Trophoblast cell (in vitro differentiated cells and primary cell): Measurements from ENCODE around the gene ZNF624.
"Not testable (repeated sequence)": the region's sequence is repeated elsewhere in the genome, so short reads cannot be mapped to it uniquely, and the experiment has no call there.

Source experiments
- DNase-seq, 2 donors: peaks; one replicate each; pipeline ENCODE4 v3.0.0-alpha.2; 2016
- H2AFZ ChIP-seq: 2 replicates; pipeline ENCODE4 v1.6.1; 2013; ENCODE audit warnings: low read length, moderate library complexity, mild to moderate bottlenecking; ENCODE audit not compliant: insufficient read depth, poor library complexity
- H2AK5ac ChIP-seq: 2 replicates; pipeline ENCODE4 v1.6.1; 2013; ENCODE audit warnings: mild to moderate bottlenecking, low read length
- H2BK120ac ChIP-seq: 2 replicates; pipeline ENCODE4 v1.6.1; 2013; ENCODE audit warnings: low read length, mild to moderate bottlenecking, moderate library complexity; ENCODE audit not compliant: insufficient read depth, poor library complexity
- H2BK12ac ChIP-seq: 2 replicates; pipeline ENCODE4 v1.6.1; 2013; ENCODE audit warnings: mild to moderate bottlenecking, low read length, moderate library complexity
- H2BK5ac ChIP-seq: 2 replicates; pipeline ENCODE4 v1.6.1; 2013; ENCODE audit warnings: low read length, low read depth, moderate library complexity, mild to moderate bottlenecking; ENCODE audit not compliant: poor library complexity
- H3K14ac ChIP-seq: 2 replicates; pipeline ENCODE4 v1.6.1; 2013; ENCODE audit warnings: mild to moderate bottlenecking, low read length
- H3K18ac ChIP-seq: 2 replicates; pipeline ENCODE4 v1.6.1; 2013; ENCODE audit warnings: mild to moderate bottlenecking, low read length
- H3K23ac ChIP-seq: 2 replicates; pipeline ENCODE4 v1.6.1; 2013; ENCODE audit warnings: low read length
- H3K27ac ChIP-seq: 2 replicates; pipeline ENCODE4 v1.5.1; 2013; ENCODE audit warnings: low read depth, mild to moderate bottlenecking, inconsistent platforms, low read length, moderate library complexity
- H3K27me3 ChIP-seq: 2 replicates; pipeline ENCODE4 v1.6.1; 2013; ENCODE audit warnings: inconsistent platforms, mild to moderate bottlenecking, low read length, moderate library complexity; ENCODE audit not compliant: insufficient read depth
- H3K36me3 ChIP-seq, 2 experiments: 1 replicate in 1 of 2; 2 replicates in 1 of 2; pipeline ENCODE4 v1.6.1; 2013; ENCODE audit warnings: low read length in 2 of 2, mild to moderate bottlenecking in 2 of 2, moderate library complexity in 1 of 2; ENCODE audit not compliant: insufficient read depth in 2 of 2, control insufficient read depth in 1 of 2
- H3K4ac ChIP-seq: 2 replicates; pipeline ENCODE4 v1.6.1; 2013; ENCODE audit warnings: low read depth, mild to moderate bottlenecking, low read length, moderate library complexity
- H3K4me1 ChIP-seq, 2 experiments: 1 replicate in 1 of 2; 2 replicates in 1 of 2; pipeline ENCODE4 v1.6.1; 2013; ENCODE audit warnings: low read length in 2 of 2, mild to moderate bottlenecking in 2 of 2, moderate library complexity in 1 of 2; ENCODE audit not compliant: insufficient read depth in 2 of 2, control insufficient read depth in 1 of 2
- H3K4me2 ChIP-seq: 2 replicates; pipeline ENCODE4 v1.6.1; 2013; ENCODE audit warnings: inconsistent platforms, mild to moderate bottlenecking, low read length, moderate library complexity
- H3K4me3 ChIP-seq: 2 replicates; pipeline ENCODE4 v1.5.1; 2013; ENCODE audit warnings: mild to moderate bottlenecking, low read depth, low read length, inconsistent platforms
- H3K79me1 ChIP-seq: one replicate; pipeline ENCODE4 v1.6.1; 2013; ENCODE audit warnings: low read length
- H3K79me2 ChIP-seq: 2 replicates; pipeline ENCODE4 v1.6.1; 2013; ENCODE audit warnings: low read length, mild to moderate bottlenecking; ENCODE audit not compliant: control insufficient read depth, insufficient read depth, poor library complexity
- H3K9ac ChIP-seq: 2 replicates; pipeline ENCODE4 v1.6.1; 2013; ENCODE audit warnings: mild to moderate bottlenecking, low read length
- H3K9me3 ChIP-seq: 2 replicates; pipeline ENCODE4 v1.6.1; 2013; ENCODE audit warnings: low read depth, mild to moderate bottlenecking, control low read depth, inconsistent platforms, low read length; ENCODE audit not compliant: insufficient read depth
- H4K12ac ChIP-seq: 2 replicates; pipeline ENCODE4 v1.6.1; 2013; ENCODE audit warnings: low read depth, mild to moderate bottlenecking, low read length, moderate library complexity
- H4K8ac ChIP-seq: 2 replicates; pipeline ENCODE4 v1.6.1; 2013; ENCODE audit warnings: low read depth, mild to moderate bottlenecking, low read length, moderate library complexity
- H4K91ac ChIP-seq: one replicate; pipeline ENCODE4 v1.6.1; 2013; ENCODE audit warnings: low read depth, mild to moderate bottlenecking, low read length, moderate library complexity
- WGBS: extraction: QIAGEN DNeasy Blood & Tissue Kit; methylation state at CpG from one replicate; pipeline ENCODE4 v1.1.7; 2013; ENCODE audit warnings: missing lambda C conversion rate; ENCODE audit not compliant: insufficient read length, insufficient coverage; ENCODE audit errors: extremely low coverage; 5-methylcytosine and 5-hydroxymethylcytosine counted together

ZNF624 gene

GRCh38 chr17:16666907-16667636, 13.4 kb upstream of the ZNF624 start:
- not testable (repeated sequence) for H3K9me3 ChIP-seq, H3K23ac ChIP-seq, H3K9ac ChIP-seq, H3K79me1 ChIP-seq, H3K4me1 ChIP-seq, H3K4me3 ChIP-seq, H2AK5ac ChIP-seq, H3K36me3 ChIP-seq, H4K12ac ChIP-seq, H3K79me2 ChIP-seq, H3K4ac ChIP-seq, H3K27ac ChIP-seq, H3K18ac ChIP-seq, H3K27me3 ChIP-seq, H2BK120ac ChIP-seq, H2BK12ac ChIP-seq, H4K91ac ChIP-seq, H2BK5ac ChIP-seq, H4K8ac ChIP-seq, H3K14ac ChIP-seq
- Histone ChIP-seq H3K4me2 (peak overlapping the region; percentile 52), H2AFZ (peak overlapping the region; percentile 30)
- DNase-seq = peak in 1 of 2 donors; percentile 8
- WGBS = no CpG with 5 or more reads among the region's 61 CpGs

GRCh38 chr17:16666553-16666906, 12.9 kb upstream of the ZNF624 start:
- not testable (repeated sequence) for H3K79me1 ChIP-seq, H3K9me3 ChIP-seq, H4K8ac ChIP-seq, H3K14ac ChIP-seq, H3K18ac ChIP-seq, H3K23ac ChIP-seq, H2BK120ac ChIP-seq, H4K91ac ChIP-seq, H2BK5ac ChIP-seq, H3K4ac ChIP-seq, H3K27me3 ChIP-seq, H3K4me1 ChIP-seq, H4K12ac ChIP-seq, H3K79me2 ChIP-seq, H2BK12ac ChIP-seq, H3K4me3 ChIP-seq, H2AFZ ChIP-seq, H3K36me3 ChIP-seq, H3K27ac ChIP-seq, H2AK5ac ChIP-seq, H3K9ac ChIP-seq, DNase-seq
- no CpG with 5 or more reads among the region's 24 CpGs for WGBS
- peak overlapping the region; percentile 52 for H3K4me2 ChIP-seq

DNA sequence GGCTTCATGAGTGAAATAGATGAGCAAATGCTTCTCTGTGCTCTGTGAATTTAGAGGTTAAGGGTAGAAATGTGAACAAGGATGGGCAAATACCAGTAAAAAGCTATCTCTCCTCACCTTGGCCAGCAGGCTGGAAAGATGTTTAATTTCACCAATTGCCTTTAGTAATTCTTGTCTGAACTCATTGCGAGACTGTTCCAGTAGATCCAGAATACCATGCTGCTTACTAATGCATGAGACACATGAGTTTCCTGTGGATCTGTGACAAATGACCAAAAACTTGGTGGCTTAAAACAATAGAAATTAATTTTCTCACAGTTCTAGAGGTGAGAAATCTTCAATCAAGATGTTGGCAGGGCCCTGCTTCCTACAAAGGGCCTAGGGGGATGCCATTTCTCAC, 9.3 kb upstream of the ZNF624 start:
- Histone ChIP-seq H4K12ac (no peak overlapping the region), H3K23ac (no peak overlapping the region), H4K91ac (no peak overlapping the region), H3K79me1 (no peaks in the 10 kb centered on the region), H2BK5ac (no peak overlapping the region), H2AFZ (no peak overlapping the region), H3K14ac (no peak overlapping the region), H2BK120ac (no peak overlapping the region), H2AK5ac (no peak overlapping the region), H3K4me1 (peaks cover 0 to 3% of the 10 kb centered on the region in 2 experiments), H3K36me3 (no peaks in the 10 kb centered on the region), H3K18ac (no peak overlapping the region), H3K9ac (no peak overlapping the region), H3K79me2 (no peaks in the 10 kb centered on the region), H3K4me3 (no peak overlapping the region), H3K27me3 (peaks cover 6% of the 10 kb centered on the region), H3K9me3 (no peaks in the 10 kb centered on the region), H3K4ac (no peak overlapping the region), H3K4me2 (no peak overlapping the region), H3K27ac (no peak overlapping the region), H2BK12ac (no peak overlapping the region), H4K8ac (no peak overlapping the region)
- peak in 1 of 2 donors; percentile 5 for DNase-seq
- no CpG with 5 or more reads among the region's 1 CpG for WGBS

GRCh38 chr17:16661217-16661616, 7.6 kb upstream of the ZNF624 start:
- Histone ChIP-seq H2BK120ac (no peak overlapping the region), H3K14ac (no peak overlapping the region), H3K4me2 (no peak overlapping the region), H3K9me3 (no peaks in the 10 kb centered on the region), H3K79me2 (no peaks in the 10 kb centered on the region), H3K4me1 (no peaks in the 10 kb centered on the region), H3K36me3 (no peaks in the 10 kb centered on the region), H2AFZ (no peak overlapping the region), H4K12ac (no peak overlapping the region), H4K8ac (no peak overlapping the region), H3K4ac (no peak overlapping the region), H2BK5ac (no peak overlapping the region), H2BK12ac (no peak overlapping the region), H3K27ac (no peak overlapping the region), H4K91ac (no peak overlapping the region), H3K79me1 (no peaks in the 10 kb centered on the region), H3K23ac (no peak overlapping the region), H3K18ac (no peak overlapping the region), H2AK5ac (no peak overlapping the region), H3K4me3 (no peak overlapping the region), H3K27me3 (no peaks in the 10 kb centered on the region), H3K9ac (no peak overlapping the region)
- DNase-seq = no peak
